Activated naive CD4-positive, alpha-beta T cell treated with anti-CD3 and anti-CD28 coated beads for 36 hours (primary cell): ENCODE measurements around the gene SLAMF6. TPM values are rescaled to one million over a fixed set of nuclear protein-coding genes. Genes with fewer than 3 reads are reported as not detected.

Source experiments
- CTCF ChIA-PET: fragments of 350-600 bp; sonication (Branson Sonifier 250); formaldehyde crosslinking; loops from one replicate; lab custom pipeline; 2021; ENCODE audit warnings: antibody characterized with exemption; lab: Charles Lee
- DNase-seq: peaks from one replicate; pipeline ENCODE4 v3.0.0-alpha.2; 2020
- H3K27ac Mint-ChIP-seq: one replicate; pipeline ENCODE4 v1.8.0; 2021; ENCODE audit warnings: mild to moderate bottlenecking, mixed read lengths
- H3K27me3 Mint-ChIP-seq: one replicate; pipeline ENCODE4 v1.8.0; 2021; ENCODE audit warnings: low read depth, mixed read lengths
- H3K36me3 Mint-ChIP-seq: one replicate; pipeline ENCODE4 v1.8.0; 2021; ENCODE audit warnings: low read depth, mixed read lengths
- H3K4me1 Mint-ChIP-seq: one replicate; pipeline ENCODE4 v1.8.0; 2021; ENCODE audit warnings: low read depth, mixed read lengths
- H3K4me3 Mint-ChIP-seq: one replicate; pipeline ENCODE4 v1.8.0; 2021; ENCODE audit warnings: mild to moderate bottlenecking, moderate library complexity, mixed read lengths
- H3K9me3 Mint-ChIP-seq: one replicate; pipeline ENCODE4 v1.8.0; 2021; ENCODE audit warnings: mixed read lengths
- intact Hi-C: fragments of 100-400 bp; cut with micrococcal nuclease; formaldehyde crosslinking; loops from one replicate; pipeline ENCODE4 v1.15.1; 2023
- total RNA-seq, 2 experiments: library from RNA; stranded (reverse); gene quantifications; one replicate each; pipeline ENCODE4 v1.2.3, GENCODE V29; 2021

SLAMF6 gene
- total RNA-seq, 2 experiments from 2014 or later, result 55.0 to 55.5 TPM

DNA sequence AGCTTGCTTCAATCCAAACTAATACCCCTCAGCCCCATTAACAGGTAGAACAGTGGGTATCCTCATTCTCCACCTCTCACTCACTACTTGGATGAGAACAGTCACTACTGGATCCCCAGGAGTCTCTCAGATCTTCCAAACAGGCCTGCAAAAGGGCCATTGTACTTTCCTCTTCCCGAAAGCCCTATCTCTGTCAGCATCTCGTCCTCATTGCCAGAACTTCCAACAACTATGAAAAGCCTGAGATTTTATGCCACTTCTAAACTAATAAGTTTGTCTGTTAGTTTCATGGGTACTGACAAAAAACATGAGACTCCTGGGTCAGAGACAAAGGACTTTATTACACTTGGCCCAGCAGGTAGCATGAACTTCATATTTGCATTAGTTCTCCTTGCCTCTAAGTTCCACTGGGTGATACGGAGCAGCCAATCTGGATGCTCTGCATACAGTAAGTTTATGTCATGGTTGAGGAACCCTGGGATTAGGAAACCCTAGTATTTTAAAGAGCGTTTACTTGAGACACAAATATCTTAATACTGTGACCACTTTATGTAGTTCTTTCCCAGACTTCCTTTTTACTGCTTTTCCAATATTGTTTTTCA lies 84.6 kb downstream of the SLAMF6 start:
- H3K36me3 Mint-ChIP-seq, result peaks cover 22% of the 10 kb centered on the region
- no peak for DNase-seq
- peak overlapping the region; percentile 45 for H3K4me3 Mint-ChIP-seq
- peak overlapping the region; percentile 80 for H3K27ac Mint-ChIP-seq
- CTCF ChIA-PET, result interaction anchor here (0.6 to 1.1 kb wide), 5 partner anchors 10 to 526 kb away, joined by 3 read pairs; no protein-coding TSS in a partner anchor
- peaks cover 45% of the 10 kb centered on the region for H3K4me1 Mint-ChIP-seq
- intact Hi-C loops, result no loop called here
- H3K27me3 Mint-ChIP-seq, result no peaks in the 10 kb centered on the region
- H3K9me3 Mint-ChIP-seq, result peaks cover 12% of the 10 kb centered on the region

- peaks cover 47% of the 10 kb centered on the region for H3K4me1 Mint-ChIP-seq
- H3K9me3 Mint-ChIP-seq, result peaks cover 12% of the 10 kb centered on the region
- intact Hi-C loops, result loop anchor here (1.0 kb wide), 1 partner anchor 28 kb away; no protein-coding TSS in a partner anchor
- CTCF ChIA-PET, result interaction anchor here (0.6 to 1.1 kb wide), 6 partner anchors 9 to 527 kb away, joined by 3 read pairs; no protein-coding TSS in a partner anchor
- peak overlapping the region; percentile 45 for H3K4me3 Mint-ChIP-seq
- H3K36me3 Mint-ChIP-seq, result peaks cover 26% of the 10 kb centered on the region
- H3K27me3 Mint-ChIP-seq, result no peaks in the 10 kb centered on the region
- peak overlapping the region; percentile 80 for H3K27ac Mint-ChIP-seq
- peak; percentile 51 for DNase-seq
Observed at GRCh38 chr1:160437432-160438316, 85.4 kb downstream of the SLAMF6 start.

DNA sequence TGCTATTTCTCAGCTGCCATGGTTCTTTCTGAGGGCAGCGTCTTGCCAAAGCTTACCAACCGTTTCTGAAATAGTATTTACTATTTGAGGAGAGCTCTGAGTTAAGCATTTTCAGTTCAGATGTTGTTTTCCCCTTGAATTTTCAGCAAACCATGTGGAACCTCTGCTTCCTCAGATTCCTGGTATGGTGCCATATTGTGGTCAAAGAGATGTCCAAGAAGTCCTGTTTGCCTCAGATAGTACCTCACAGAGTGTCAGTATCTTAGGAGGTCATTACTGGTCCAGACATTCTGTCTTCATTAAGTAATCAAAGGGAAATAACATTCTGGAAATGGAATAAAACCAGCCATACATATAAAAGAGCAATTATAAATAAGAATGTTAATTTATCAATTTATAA lies 86.1 kb downstream of the SLAMF6 start:
- DNase-seq, result no peak
- peaks cover 12% of the 10 kb centered on the region for H3K9me3 Mint-ChIP-seq
- peaks cover 26% of the 10 kb centered on the region for H3K36me3 Mint-ChIP-seq
- CTCF ChIA-PET, result interaction anchor here (0.9 kb wide), 2 partner anchors 9 to 15 kb away, joined by 3 to 4 read pairs; no protein-coding TSS in a partner anchor
- peak overlapping the region; percentile 80 for H3K27ac Mint-ChIP-seq
- peaks cover 54% of the 10 kb centered on the region for H3K4me1 Mint-ChIP-seq
- H3K4me3 Mint-ChIP-seq, result no peak overlapping the region
- intact Hi-C loops, result loop anchor here (1.0 kb wide), 1 partner anchor 28 kb away; no protein-coding TSS in a partner anchor
- no peaks in the 10 kb centered on the region for H3K27me3 Mint-ChIP-seq

Other genes starting within 250 kb of the SLAMF6 start
- gene PEX19, start 238.1 kb downstream of the SLAMF6 start, total RNA-seq, result 10 to 100 TPM; 58.3 to 65.4 TPM
- gene COPA, start 180.0 kb downstream of the SLAMF6 start, total RNA-seq, result 100 to 1,000 TPM in 1 of 2 experiments, 10 to 100 TPM in 1; 97.8 to 101 TPM
- 10 to 100 TPM; 27.4 to 29.4 TPM for gene NCSTN, start 179.9 kb downstream of the SLAMF6 start, total RNA-seq
- gene NHLH1, start 156.2 kb downstream of the SLAMF6 start, total RNA-seq, result under 1 TPM in 1 of 2 experiments, not detected in 1; 0.07 TPM
- under 1 TPM in 1 of 2 experiments, not detected in 1; 0.27 TPM for gene VANGL2, start 122.7 kb downstream of the SLAMF6 start, total RNA-seq
- gene CD84, start 56.2 kb upstream of the SLAMF6 start, total RNA-seq, result 1 to 10 TPM; 8.6 to 9.2 TPM
- gene SLAMF1, start 123.8 kb upstream of the SLAMF6 start, total RNA-seq, result 100 to 1,000 TPM; 101 to 112 TPM
- gene CD48, start 188.6 kb upstream of the SLAMF6 start, total RNA-seq, result 100 to 1,000 TPM; 338 to 340 TPM
- 10 to 100 TPM; 79.9 to 82.2 TPM for gene SLAMF7, start 216.0 kb upstream of the SLAMF6 start, total RNA-seq